ENCODE results near the gene ANO6. TPM values are rescaled to one million over a fixed set of nuclear protein-coding genes. Genes with fewer than 3 reads are reported as not detected.

ANO6 gene
- total RNA-seq, 4 donors from 2014 or later, result 31.8 to 43.5 (median 34.1) TPM

DNA sequence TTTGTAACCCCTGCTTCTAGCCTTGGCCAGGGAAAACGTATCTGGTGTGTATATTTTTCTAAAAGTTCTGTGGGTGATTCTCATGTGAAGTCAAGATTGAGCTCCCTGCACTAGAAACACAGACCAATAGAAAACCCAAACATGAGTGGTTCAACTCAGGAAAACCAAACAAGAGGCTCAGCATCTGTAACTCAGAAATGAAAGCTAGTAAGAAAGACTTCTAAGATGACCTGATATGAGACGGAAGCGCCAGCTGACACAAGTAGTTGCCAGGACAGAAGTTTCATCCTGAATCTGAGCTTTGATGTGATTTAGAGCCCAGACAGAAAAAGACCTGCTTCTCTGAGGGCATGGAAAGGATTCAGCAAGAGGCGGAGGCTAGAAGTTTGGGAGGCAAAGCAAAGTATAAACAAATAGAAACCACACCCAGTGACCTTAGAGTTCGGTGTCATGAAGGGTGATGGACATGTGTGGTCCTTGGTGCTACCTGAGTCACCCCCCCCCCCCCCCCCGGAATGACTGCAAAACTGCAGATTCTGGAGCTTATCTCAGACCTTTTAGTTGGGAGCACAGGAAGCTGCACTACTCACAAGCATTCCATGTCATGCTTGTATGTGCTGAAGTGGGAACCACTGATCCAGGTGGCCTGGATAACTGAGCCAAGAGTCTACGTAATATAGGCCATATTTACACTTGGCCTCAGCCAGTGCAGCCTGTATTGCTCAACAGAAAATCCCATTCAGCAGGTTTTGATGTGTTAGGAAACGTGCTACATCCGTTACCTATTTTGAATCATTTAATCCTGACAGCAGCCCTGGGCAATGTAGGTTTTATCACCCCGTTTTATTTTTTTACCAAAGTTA is 191.3 kb downstream of the ANO6 start:
- WGBS, result 58% methylated on average over 10 of the region's 10 CpGs
- H3K36me3 ChIP-seq, result peaks cover 61% of the 10 kb centered on the region
- no peak for DNase-seq (ENCODE audit: low spot score in 2 of 2)
- no peaks in the 10 kb centered on the region for H3K9me3 ChIP-seq
- H3K27ac ChIP-seq, result no peak overlapping the region
- TF ChIP-seq POLR2AphosphoS5 (IDR thresholded peaks at IDR 0.05) (no peak), EP300 (IDR thresholded peaks at IDR 0.05) (no peak), POLR2A (IDR thresholded peaks at IDR 0.05) (no peak)
- TF ChIP-seq, protein P1, sequence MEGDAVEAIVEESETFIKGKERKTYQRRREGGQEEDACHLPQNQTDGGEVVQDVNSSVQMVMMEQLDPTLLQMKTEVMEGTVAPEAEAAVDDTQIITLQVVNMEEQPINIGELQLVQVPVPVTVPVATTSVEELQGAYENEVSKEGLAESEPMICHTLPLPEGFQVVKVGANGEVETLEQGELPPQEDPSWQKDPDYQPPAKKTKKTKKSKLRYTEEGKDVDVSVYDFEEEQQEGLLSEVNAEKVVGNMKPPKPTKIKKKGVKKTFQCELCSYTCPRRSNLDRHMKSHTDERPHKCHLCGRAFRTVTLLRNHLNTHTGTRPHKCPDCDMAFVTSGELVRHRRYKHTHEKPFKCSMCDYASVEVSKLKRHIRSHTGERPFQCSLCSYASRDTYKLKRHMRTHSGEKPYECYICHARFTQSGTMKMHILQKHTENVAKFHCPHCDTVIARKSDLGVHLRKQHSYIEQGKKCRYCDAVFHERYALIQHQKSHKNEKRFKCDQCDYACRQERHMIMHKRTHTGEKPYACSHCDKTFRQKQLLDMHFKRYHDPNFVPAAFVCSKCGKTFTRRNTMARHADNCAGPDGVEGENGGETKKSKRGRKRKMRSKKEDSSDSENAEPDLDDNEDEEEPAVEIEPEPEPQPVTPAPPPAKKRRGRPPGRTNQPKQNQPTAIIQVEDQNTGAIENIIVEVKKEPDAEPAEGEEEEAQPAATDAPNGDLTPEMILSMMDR (IDR thresholded peaks at IDR 0.05), result no peak
- no peak overlapping the region for H3K4me3 ChIP-seq
- H3K27me3 ChIP-seq, result no peaks in the 10 kb centered on the region
- no peaks in the 10 kb centered on the region for H3K4me1 ChIP-seq

DNA sequence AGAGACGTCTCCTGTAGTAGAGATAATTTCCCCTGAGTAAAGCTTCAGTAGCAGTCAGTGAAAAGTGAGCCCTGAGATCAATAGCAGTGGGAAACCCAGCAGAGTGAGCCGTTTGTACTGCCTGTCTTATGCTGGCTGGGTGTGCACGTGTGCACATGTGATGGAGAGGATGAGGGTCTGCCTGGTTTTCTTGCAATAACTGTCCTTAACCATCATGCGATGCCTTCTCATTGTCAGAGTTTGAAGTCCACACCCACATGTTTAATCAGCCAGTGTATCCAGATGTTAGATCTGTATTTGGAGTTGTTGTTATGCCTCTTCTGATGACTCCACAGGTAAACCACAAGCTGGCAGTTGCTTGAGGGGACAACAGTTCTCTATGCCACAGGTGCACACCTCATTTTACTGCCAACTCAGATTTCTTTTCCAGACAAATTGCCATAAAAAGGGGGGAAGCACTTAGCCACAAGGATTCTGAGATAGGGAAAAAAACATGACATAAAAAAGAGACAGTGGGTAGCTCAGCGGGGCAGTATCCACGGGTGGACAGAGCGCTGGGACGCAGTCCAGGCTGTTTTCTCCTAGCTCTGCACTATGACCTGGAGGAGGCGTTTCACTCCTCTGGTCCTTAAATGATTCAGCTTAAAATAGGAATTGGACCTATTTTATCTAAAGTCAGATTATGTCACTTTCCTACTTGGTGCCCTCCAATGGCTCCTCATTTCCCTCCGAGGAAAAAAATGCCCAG is 192.3 kb downstream of the ANO6 start:
- 62% methylated on average over 10 of the region's 10 CpGs for WGBS
- peaks cover 60% of the 10 kb centered on the region for H3K36me3 ChIP-seq
- H3K27ac ChIP-seq, result no peak overlapping the region

DNA sequence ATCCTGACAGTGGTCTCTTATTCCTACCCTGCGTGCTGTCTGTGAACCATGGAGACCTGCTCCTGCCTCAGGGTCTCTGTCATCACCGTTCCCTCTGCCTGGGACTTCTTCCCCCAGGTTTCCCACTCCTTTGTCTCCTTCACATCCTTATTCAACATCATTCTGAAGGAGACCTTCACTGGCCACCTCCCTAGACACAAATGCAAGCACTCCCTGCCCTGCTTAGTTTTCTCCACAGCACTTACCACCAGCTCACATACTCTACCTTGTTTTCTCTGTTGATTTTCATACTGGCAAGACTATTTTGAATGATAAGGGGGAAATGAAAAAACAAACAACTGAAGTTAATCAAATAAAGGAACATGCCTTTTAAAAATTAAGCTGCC is 192.8 kb downstream of the ANO6 start:
- no peak for DNase-seq (ENCODE audit: low spot score in 2 of 2)
- Histone ChIP-seq H3K9me3 (no peaks in the 10 kb centered on the region), H3K27ac (no peak overlapping the region), H3K27me3 (no peaks in the 10 kb centered on the region), H3K4me1 (no peaks in the 10 kb centered on the region), H3K36me3 (peaks cover 54% of the 10 kb centered on the region), H3K4me3 (no peak overlapping the region)
- 91% methylated on average over 2 of the region's 2 CpGs for WGBS
- no peak for TF ChIP-seq EP300 (IDR thresholded peaks at IDR 0.05)
- TF ChIP-seq POLR2A (IDR thresholded peaks at IDR 0.05), result no peak
- TF ChIP-seq, protein P1 (IDR thresholded peaks at IDR 0.05), result no peak
- no peak for TF ChIP-seq POLR2AphosphoS5 (IDR thresholded peaks at IDR 0.05)

More for the DNA sequence above, 192.3 kb downstream of the ANO6 start:
- TF ChIP-seq POLR2AphosphoS5 (IDR thresholded peaks at IDR 0.05) (no peak), POLR2A (IDR thresholded peaks at IDR 0.05) (no peak), EP300 (IDR thresholded peaks at IDR 0.05) (no peak)
- TF ChIP-seq, protein P1 (IDR thresholded peaks at IDR 0.05), result no peak
- DNase-seq (ENCODE audit: low spot score in 2 of 2), result no peak
- H3K27me3 ChIP-seq, result no peaks in the 10 kb centered on the region
- H3K4me1 ChIP-seq, result no peaks in the 10 kb centered on the region
- no peaks in the 10 kb centered on the region for H3K9me3 ChIP-seq
- no peak overlapping the region for H3K4me3 ChIP-seq

DNA sequence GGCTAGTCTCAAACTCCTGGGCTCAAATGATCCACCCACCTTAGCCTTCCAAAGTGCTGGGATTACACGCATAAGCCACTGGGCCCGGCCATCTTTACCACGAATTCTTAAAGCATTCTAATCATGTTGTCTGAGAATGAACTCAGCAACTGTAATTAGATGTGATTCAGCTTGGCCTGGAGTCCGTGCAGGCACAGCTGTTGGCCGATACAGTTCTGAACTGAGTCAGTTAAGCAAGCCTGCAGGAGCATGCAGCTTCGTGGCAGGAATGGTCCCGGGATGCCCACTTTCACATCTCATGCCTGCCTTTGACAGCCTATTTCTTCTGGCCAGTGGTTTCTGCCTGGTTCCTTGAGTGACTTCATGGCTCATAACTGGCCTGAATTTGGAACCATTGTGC is 194.1 kb downstream of the ANO6 start:
- 76% methylated on average over 7 of the region's 7 CpGs for WGBS
- no peak overlapping the region for H3K4me3 ChIP-seq
- TF ChIP-seq, protein P1 (IDR thresholded peaks at IDR 0.05), result no peak
- TF ChIP-seq POLR2AphosphoS5 (IDR thresholded peaks at IDR 0.05), result no peak
- TF ChIP-seq POLR2A (IDR thresholded peaks at IDR 0.05), result no peak
- TF ChIP-seq EP300 (IDR thresholded peaks at IDR 0.05), result no peak
- peaks cover 42% of the 10 kb centered on the region for H3K36me3 ChIP-seq
- no peaks in the 10 kb centered on the region for H3K9me3 ChIP-seq
- no peaks in the 10 kb centered on the region for H3K27me3 ChIP-seq
- H3K4me1 ChIP-seq, result no peaks in the 10 kb centered on the region
- no peak overlapping the region for H3K27ac ChIP-seq
- DNase-seq (ENCODE audit: low spot score in 2 of 2), result no peak

DNA sequence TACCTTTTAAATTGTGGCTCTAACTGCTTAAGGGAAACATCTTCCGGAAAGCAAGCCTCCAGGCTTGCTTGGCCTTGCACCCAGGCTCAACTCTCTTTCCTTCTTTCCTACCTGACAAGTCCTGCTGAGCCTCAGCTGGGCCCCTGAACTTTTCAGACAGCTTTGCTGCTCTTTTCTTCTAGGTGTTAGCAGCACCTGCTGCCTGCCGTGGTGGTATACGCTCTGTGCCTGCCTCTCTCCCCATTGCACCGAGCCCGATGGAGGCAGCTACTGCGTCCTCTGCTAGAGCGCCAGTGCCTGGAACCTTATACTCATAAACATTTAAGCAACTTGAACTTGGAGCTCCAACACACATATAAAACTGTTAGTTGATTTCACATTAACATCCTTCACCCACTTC is 195.7 kb downstream of the ANO6 start:
- Histone ChIP-seq H3K9me3 (no peaks in the 10 kb centered on the region), H3K4me3 (no peak overlapping the region), H3K27ac (no peak overlapping the region), H3K36me3 (peaks cover 36% of the 10 kb centered on the region), H3K27me3 (no peaks in the 10 kb centered on the region), H3K4me1 (no peaks in the 10 kb centered on the region)
- TF ChIP-seq EP300 (IDR thresholded peaks at IDR 0.05) (no peak), POLR2AphosphoS5 (IDR thresholded peaks at IDR 0.05) (no peak), POLR2A (IDR thresholded peaks at IDR 0.05) (no peak)
- TF ChIP-seq, protein P1 (IDR thresholded peaks at IDR 0.05), result no peak
- no peak for DNase-seq (ENCODE audit: low spot score in 2 of 2)
- WGBS, result 94% methylated on average over 7 of the region's 7 CpGs
